Stimulated activated CD4-positive, alpha-beta T cell treated with anti-CD3 and anti-CD28 coated beads, Interleukin-12 subunit alpha, Interleukin-12 subunit beta, amount 100 ng/mL, for 24 hours (primary cell): ENCODE results near the gene KLF11.
"Not testable (repeated sequence)": the region's sequence is repeated elsewhere in the genome, so short reads cannot be mapped to it uniquely, and the experiment has no call there.

Experiments
- DNase-seq, 2 experiments: peaks; one replicate each; pipeline ENCODE4 v3.0.0-alpha.2; 2020; ENCODE audit warnings: low read depth in 2 of 2

KLF11 gene

DNA sequence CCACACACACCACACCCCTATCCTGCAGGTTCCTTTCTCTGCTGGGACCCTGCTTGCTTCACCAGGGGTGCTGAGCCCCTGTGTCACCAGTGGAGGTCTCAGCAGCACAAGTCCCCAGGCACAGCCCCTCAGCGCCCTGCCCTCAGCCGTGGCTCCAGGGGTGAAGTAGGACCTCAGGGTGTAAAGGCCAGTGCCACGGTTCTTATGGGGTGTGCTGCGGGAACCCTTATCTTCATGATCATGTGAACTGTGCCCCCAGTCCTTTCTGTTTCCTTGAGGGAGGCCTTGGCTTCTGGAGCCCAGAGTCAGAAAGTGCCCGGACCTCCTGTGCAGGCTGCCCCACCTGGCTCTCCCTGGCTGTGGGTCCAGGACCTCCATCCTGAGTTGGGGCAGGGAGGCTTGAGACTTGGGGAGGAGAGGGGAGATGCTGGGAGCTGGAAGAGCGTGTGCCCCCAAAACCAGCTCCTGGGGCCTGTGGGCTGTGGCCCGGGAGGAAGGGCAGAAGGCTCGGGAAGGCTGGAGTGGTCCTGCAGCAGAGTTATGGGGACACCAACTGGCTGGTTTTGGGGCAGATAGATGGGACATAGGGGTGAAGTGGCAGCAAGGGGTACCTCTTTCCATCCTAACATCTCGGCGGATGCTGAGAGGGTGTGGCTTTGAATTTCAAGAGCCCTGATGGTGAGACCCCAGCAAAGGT is 20.2 kb upstream of the KLF11 start:
- DNase-seq, result no peak

DNA sequence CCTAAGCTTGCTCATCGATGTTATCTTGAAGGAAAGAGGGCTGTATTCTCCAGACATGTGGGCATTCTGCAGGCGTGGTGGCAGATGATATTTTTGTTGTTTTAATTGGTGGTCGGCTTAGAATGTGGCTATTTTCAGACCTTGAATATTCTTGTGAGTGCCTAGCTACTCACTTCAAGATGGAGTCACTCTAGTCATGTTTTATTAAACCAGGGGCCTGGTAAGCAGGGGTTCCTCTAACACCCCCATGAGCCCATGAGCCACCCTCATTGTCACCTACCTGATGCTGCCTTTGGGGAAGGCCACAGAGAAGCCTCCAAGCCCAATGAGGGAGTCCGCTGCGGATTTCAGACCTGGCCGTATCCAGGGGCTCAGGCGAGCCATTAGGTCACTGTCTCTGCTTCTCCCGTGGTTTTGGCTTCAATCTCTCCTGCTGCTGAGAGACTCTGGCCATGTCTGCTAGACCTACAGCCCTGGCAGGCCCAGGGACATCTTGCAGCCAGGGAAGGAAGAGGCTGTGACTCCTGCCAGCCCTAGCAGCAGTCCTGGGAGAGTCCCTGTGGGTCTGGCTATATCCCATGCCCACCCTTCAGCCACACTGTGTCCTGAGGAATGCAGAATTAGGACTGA is 16.3 kb upstream of the KLF11 start:
- no peak for DNase-seq

DNA sequence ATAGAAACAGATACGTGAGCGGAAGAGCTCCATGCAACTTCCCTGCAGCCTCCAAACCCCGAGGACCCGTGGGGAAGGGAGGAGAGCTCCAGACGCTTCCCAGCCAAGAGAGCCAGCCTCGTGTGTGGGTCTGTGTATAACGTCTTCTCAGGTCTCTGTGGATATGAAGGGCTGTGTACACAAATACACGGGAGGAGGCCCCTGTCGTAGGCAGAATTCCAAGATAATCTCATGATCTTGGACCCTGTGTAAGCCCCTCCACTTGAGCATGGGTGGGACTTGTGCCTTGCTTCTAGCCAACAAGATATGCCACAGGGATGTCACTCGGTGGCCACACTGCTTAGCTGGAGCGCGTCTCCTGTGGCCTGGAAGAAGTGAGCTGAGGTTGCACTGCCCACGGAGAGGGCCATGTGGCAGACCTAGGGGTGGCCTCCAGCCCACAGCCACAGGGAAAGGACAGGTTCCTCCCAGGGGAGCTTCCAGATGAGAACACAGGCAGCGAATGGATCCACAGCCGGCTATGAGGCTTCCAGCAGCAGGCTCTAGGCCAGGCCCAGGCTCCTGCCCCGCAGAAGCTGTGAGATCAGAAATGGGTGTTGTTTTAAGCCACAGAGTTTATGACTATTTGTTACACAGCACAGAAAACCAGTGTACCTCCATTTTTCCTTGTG is 15.6 kb upstream of the KLF11 start:
- DNase-seq, result no peak

GRCh38 chr2:10028407-10028987 is 14.9 kb upstream of the KLF11 start:
- no peak for DNase-seq

- peak in 1 of 2 experiments; percentile 33 for DNase-seq
Observed at GRCh38 chr2:10028988-10029874, 14.1 kb upstream of the KLF11 start.

- DNase-seq, result no peak
Observed at GRCh38 chr2:10029875-10030223, 13.5 kb upstream of the KLF11 start.

DNA sequence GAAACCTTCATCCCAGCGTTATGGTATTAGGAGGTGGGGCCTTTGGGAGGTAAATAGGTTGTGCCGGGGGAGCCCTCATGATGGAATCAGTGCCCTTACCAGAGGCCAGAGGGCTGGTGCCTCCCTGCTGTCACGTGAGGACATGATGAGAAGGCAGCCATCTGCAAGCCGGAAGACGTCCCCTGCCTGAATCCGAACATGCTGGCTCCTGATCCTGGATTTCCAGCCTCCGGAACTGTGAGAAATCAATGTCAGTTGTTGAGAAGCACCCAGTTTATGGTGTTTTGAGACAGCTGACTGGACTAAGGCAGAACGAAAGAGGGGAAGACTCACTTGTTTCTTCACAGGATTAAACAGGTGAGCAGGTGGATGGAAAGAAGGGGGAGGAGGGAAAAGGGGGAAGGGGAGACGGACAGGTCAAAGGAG is 13.0 kb upstream of the KLF11 start:
- DNase-seq, result no peak

GRCh38 chr2:10030798-10031197 is 12.6 kb upstream of the KLF11 start:
- not testable (repeated sequence) for DNase-seq

- DNase-seq, result no peak
Observed at GRCh38 chr2:10031886-10032745, 11.2 kb upstream of the KLF11 start.

- DNase-seq, result no peak
Observed at GRCh38 chr2:10032746-10033105, 10.6 kb upstream of the KLF11 start.

- DNase-seq, result no peak
Observed at GRCh38 chr2:10033251-10034006, 9.9 kb upstream of the KLF11 start.

DNA sequence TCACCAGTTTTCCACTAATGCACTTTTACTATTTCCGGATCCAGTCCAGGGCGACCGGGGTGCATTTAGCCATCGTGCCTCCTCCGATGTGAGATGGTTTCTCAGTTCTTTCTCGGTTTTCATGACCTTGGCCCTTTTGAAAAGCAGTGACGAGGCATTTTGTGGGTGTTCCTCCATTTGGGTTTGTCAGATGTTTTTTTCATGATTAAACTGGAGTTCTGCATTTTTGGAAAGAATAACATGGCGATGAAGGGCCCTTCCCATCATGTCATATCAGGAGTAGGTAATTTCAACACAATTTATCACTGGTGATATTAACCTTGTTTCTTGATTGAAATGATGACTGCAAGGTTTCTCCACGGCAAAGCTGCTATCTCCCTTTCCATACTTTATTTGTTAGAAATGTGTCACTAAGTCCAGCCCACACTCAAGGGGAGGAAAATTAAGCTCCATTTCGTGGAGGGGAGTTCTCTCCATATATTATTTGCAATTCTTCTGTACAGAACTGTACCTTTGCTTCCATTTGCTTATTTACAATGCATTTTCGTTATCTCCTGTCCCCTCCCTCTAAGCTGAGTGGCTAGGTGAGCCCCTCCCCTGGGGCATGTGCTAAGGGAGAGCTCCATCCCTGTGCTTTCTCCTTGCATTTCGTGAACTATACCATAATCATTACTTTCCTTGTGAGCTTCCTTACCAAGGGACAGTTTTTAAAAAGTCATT is 8.9 kb upstream of the KLF11 start:
- no peak for DNase-seq

- no peak for DNase-seq
Observed at GRCh38 chr2:10035053-10035422, 8.3 kb upstream of the KLF11 start.

DNA sequence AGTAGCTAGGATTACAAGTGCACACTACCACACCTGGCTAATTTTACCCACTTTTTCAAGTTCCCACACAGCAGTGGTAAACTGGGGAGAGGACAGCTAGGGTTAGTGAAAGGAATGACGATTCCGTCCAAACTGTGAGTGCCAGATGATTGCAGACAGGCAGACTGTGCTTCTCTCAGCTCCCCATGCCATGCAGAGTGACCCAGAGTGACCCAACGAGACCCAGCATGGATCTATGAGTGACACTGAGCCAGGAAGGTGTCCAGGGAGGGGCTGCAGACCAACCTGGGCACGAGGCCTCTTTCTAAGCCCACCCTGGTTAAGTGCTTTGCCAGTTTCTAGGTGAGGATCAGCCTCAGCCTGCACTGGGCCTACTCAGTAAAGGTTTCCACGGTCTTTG is 7.7 kb upstream of the KLF11 start:
- no peak for DNase-seq

DNA sequence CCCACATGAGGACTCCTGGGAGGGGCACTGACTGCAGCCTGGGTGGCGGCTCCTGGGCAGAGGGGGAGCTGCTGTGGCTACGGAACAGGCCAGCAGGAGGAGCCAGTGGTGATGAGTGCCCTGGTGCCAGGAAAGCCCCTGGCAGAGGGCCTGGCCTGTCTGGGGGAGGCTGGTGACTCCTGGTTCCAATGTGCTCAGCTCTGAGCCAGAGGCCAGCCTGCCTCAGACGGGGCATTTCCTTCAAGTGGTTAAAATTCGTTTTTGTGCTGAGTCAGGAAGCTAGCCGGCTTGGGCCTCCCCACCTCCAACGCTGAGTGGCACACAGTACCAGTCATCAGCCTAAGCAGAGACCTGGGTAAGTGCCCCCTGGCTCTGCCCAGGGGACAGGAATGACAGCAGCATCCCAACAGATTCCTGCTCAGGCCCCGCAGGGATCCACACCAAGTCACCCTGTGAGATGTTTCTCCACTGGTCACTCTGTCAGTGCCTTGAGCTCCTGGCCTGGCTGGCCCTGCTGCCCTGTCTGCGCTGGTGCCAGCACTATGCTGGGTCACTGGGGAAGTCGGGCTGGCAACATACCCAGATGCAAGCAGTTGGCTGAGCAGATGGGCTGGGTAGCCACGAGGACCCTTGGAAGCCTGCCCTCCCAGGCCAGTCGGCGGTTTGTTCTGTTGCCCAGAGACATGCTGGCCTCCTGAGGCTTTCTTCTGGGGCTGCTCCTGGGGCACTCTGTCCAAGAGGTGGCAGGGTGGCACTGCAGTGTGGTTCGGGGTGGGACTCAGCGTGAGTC is 7.1 kb upstream of the KLF11 start:
- DNase-seq, result no peak

GRCh38 chr2:10038123-10038522 is 5.2 kb upstream of the KLF11 start:
- no peak for DNase-seq

- DNase-seq, result no peak
Observed at GRCh38 chr2:10038716-10039115, 4.6 kb upstream of the KLF11 start.

GRCh38 chr2:10039658-10040410 is 3.5 kb upstream of the KLF11 start:
- no peak for DNase-seq
